ENCODE results near the gene ACVR2B.

The ACVR2B gene

DNA sequence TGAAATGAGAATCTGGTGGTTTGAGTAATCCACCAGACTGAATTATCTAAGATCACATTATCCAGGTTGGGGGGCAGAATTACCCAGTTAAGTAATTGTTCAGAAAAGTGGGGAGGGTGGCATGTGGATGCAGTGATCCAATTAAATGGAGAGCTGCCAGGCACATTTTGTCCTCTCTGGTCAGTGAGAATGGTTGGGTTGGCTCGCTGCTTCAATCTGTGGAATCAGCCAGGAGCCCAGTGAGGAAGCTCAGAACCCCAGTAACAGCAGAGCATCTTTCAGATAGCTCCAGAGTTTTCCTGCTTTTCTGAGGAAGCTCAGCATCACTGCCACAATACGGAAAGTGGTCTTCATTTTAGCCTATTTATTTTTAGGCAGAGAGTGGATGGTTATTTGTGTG is 36.1 kb downstream of the ACVR2B start:
- DNase-seq = no peak

GRCh38 chr3:38490281-38491030 is 36.8 kb downstream of the ACVR2B start:
- no peak for DNase-seq

GRCh38 chr3:38491215-38491614 is 37.5 kb downstream of the ACVR2B start:
- no peak for DNase-seq

DNA sequence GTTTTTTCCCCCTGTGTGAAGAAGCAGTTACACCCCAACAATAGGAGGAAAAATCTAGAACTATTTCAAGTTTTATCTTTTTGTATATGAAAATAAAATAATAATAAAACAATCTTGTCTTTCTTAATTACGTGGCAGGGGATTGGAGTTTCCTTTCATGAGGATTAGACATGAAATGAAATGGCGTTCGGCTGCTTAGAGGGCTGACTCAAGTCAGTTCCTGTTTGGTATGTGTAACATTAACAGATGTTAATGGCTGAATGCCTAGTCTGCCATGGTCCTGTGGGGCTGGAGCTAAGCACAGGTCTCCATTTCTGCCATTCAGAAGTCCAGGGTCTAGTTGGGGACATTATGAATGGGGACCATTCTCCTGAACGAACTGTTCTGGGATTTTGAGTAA is 39.3 kb downstream of the ACVR2B start:
- DNase-seq = no peak

- peak; percentile 93 for DNase-seq
Observed at GRCh38 chr3:38496131-38496910, 42.6 kb downstream of the ACVR2B start, which contains the start of gene EXOG. TSS of gene EXOG (plus strand) at chr3:38496340. CDS start at chr3:38496368, 28 bp downstream.

DNA sequence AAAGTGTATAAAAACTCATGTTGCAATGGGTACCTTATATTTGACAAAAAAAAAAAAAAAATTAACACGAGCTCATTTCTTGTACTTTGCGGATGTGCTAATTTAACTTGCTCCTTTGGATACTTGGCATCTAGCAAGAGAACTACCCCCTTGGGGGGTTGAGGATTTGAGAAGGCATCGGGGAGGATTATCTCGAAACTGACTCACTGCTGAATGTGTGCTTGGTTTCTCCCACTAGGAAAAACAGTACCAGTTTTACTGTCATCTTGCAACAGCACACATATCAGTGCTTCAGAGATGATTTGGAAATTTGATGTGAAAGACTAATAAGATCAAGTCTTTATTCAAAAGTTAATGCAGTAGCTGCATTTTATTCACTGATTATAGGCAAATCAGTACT is 43.3 kb downstream of the ACVR2B start:
- DNase-seq = no peak

- no peak for DNase-seq
Observed at GRCh38 chr3:38500688-38501417, 47.2 kb downstream of the ACVR2B start.

DNA sequence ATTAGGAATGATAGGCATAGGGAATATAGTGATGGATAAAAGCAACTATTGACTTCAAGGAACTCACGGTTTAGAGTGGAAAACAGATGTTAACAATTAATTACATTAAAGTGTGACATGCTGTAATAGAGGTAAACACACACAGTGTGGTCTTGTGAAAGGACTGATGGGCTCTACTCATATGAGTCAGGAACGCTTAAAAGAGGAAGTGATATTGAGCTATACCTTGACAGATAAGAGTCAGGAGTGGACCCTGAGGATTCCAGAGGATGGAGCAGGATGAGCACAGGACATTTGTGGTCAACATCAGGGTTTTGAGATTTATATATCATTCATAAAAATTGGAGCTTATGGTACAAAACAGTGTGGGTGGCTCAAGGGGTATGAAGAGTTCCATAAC is 53.4 kb downstream of the ACVR2B start:
- no peak for DNase-seq

DNA sequence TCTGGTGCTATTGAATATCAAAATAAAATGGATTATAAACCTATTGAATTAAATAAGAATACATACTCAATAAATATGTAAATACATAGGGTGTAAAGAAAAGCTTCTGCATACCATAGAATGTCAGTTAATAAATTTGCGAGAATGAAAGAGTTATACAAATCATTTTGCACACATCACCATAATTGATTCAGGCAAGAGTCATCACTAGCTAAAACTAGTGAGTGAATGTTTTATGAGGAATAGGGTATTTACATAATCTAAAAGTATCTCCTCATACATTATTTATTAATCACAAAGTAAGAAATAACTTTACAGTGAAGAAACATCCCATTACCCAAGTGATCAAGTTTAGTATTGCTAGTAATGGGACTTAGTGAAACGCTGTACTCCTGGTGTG is 56.0 kb downstream of the ACVR2B start:
- no peak for DNase-seq

DNA sequence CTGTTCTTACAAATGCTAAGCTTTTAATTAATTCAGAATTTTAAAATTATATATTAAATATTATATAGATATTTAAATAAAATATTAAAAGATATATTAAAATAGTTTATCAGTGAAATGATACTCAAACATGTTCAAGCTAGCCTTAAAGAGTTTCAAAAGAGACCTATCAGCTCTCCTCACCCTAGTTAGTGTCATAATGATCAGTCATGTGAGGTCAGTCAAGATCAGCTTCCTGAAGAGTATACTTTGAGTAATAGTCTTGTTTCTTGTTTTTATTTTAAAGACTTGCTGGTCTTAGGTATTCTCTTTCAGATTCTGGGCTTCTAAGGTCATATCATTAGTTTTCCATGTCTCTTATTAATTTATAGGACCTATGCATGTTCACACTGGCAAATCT is 56.9 kb downstream of the ACVR2B start:
- DNase-seq = no peak

- DNase-seq = no peak
Observed at GRCh38 chr3:38511546-38511945, 57.9 kb downstream of the ACVR2B start.

- DNase-seq = no peak
Observed at GRCh38 chr3:38515367-38515766, 61.7 kb downstream of the ACVR2B start.

GRCh38 chr3:38516669-38517068 is 63.0 kb downstream of the ACVR2B start:
- DNase-seq = no peak

DNA sequence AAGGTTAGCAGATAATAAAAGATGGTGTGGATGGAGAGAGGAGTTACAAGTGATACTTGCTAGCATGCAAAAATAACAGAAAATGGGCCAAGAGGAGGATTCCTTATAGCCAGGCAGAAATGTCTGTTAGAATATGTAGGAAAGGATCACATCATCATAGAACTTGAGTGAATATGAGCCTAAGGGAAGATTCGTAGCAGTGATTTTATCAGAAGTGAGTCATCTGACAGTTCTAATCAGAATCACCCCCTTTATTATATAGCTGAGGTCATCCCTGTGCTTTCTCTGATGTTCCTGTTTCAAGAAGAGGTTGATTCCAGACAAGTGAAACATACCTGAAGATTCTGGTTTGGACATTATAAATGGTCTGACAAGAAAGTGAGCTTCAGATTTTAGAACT is 65.3 kb downstream of the ACVR2B start:
- no peak for DNase-seq

DNA sequence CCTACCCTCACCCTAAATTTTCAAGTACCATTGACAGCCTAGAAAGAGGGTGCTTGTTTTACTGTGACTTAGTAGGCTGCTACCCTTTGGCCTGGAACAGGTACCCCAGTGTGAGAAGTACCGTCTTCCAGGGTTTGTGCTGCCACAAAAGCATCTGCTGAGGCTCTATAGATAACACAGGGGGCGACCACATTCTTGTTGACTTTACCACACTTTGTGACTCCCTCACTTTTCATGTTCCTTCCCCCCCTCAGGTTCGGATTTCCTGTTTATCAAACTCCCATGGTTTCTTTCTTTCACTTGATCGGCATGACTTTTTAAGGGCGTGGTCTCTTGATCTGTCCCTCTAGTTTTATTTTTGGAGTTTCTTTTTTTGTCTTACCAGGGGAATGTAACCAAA is 66.0 kb downstream of the ACVR2B start:
- no peak for DNase-seq

DNA sequence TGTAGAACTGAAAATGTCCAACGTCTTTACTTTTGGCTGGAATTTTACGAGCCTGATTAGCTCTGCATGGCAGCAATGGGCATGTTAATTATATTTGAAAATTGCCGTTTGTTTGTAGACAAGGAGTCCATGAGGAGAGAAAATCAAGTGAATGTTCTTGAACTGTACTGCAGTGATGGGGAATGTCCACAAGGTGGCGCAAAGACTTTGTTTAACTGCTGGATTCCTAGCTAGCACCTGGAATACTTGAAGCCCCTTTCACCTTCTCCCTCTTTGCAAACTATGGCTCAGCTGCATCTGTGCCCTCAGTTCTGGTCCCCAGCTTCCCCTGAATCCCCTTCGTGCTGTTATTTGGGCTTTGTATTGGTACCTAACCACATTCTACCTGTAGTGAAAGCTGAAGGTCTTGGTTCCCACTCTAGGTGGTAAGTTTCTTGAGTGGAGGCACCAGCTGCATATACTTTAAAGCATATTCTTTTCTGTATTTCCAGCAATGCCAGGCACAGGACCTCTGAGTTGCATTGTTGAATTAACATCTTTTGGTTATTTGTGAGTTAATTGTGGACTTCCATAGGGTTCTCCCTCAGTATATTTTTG is 67.8 kb downstream of the ACVR2B start:
- peak; percentile 76 for DNase-seq

- no peak for DNase-seq
Observed at GRCh38 chr3:38522002-38522401, 68.3 kb downstream of the ACVR2B start.

- no peak for DNase-seq
Observed at GRCh38 chr3:38524141-38524739, 70.5 kb downstream of the ACVR2B start.

GRCh38 chr3:38526792-38527191 is 73.1 kb downstream of the ACVR2B start:
- no peak for DNase-seq

DNA sequence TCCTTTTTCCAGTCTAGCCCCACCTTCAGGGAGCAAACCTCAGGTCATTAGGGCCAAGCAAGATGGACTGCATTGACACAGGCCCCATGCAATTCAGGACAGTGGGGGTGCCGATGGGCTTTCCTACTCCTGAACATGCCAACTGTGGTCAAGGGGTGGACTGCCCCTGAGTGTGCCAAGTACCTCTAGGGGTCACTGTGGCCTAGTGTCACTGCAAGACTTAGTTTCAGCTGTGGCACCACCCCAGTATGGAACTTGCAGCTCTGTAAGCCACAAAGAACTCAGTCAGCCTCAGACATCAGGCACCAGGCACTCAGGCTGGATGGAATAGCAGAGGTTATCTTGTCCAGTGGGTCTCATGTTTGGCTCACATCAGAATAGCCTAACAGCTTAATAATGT is 74.8 kb downstream of the ACVR2B start:
- no peak for DNase-seq

DNA sequence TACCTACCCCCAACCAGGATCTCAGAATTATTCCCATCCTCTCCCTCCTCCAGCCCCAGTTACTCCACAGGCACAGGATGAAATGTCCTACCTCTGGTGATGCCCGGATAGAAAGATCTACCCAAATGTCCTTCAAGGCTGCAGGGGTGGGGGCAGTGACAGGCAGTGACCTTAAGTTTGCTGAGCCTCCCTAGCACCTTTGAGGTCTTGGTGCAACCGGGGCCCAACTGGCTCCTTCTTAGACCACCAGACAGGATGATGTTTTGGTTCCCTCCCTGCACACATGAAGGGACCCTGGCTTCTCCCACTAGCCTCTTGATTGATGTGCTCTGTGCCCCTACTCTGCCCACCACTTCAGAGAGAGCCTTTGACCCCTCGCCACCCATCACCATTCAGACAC is 78.8 kb downstream of the ACVR2B start:
- DNase-seq = no peak

DNA sequence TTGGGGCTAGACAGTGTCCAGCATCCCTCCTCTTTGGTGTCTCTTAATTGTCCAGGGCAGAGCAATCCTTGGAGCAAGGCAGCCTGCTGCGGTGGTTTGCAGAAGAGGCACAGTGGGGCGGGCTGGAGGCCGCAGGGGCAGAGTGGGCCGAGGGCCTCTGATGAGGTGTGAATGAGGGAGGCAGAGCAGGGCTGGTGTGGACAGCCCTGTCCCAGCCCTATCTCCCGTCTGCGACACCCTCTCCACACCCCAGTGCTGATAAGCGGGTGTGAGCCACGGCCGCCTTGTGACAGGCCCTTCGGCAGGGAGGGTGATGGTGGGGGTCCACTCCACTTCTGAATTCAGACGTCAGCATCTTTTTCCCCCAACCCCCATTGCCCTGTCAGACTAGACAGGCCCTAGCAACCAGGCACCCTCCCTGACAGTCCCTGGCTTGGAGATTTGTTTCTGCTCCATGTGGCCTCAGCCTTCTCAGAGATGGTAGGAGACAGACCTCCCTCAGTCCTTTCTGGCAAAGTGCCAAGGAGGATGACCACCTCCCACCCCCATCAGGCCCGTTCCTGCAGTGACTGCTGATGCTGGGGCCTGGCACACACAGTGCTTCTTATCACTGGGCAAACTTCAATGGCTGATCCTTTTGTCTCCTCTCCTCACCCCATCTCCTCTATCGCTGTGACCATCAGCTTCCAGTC is 79.7 kb downstream of the ACVR2B start:
- no peak for DNase-seq

Data from retina (tissue), 1 donor.